Tibial artery (tissue), 4 donors: ENCODE data around the gene TATDN2.

ENCODE experiments used
- DNase-seq, 2 donors: peaks; one replicate each; pipeline ENCODE4 v3.0.0-alpha.2; 2019
- H3K27ac ChIP-seq, 2 donors: fragments of 200-600 bp; sonication (generic) in 1 of 2; 1 replicate in 1 of 2; 2 replicates in 1 of 2; pipeline ENCODE4 v1.5.1; 2018 to 2019; ENCODE audit warnings: mild to moderate bottlenecking in 1 of 2
- H3K27me3 ChIP-seq, 2 donors: fragments of 200-600 bp; sonication (generic) in 1 of 2; one replicate each; pipeline versions ENCODE4 v1.5.1 to v1.6.0; 2016 to 2019
- H3K36me3 ChIP-seq, 3 donors: fragments of 200-600 bp; sonication (generic) in 2 of 3; one replicate each; pipeline ENCODE4 v1.5.1; 2016 to 2019; ENCODE audit warnings: mild to moderate bottlenecking in 2 of 3
- H3K4me1 ChIP-seq, 4 donors: fragments of 200-600 bp; sonication (generic) in 2 of 4; 1 replicate in 3 of 4; 2 replicates in 1 of 4; pipeline ENCODE4 v1.5.1; 2016 to 2019
- H3K4me3 ChIP-seq, 2 donors: fragments of 200-600 bp; sonication (generic) in 1 of 2; 1 replicate in 1 of 2; 2 replicates in 1 of 2; pipeline ENCODE4 v1.5.1; 2018 to 2019; ENCODE audit warnings: mild to moderate bottlenecking in 2 of 2
- H3K9me3 ChIP-seq, 3 donors: fragments of 200-600 bp; sonication (generic) in 1 of 3; one replicate each; pipeline ENCODE4 v1.5.1; 2016 to 2019
- intact Hi-C: fragments of 100-400 bp; cut with DNase I; formaldehyde crosslinking; loops from one replicate; pipeline ENCODE4 v1.15.0; 2023; ENCODE audit warnings: low total_unique reads
- TF ChIP-seq, protein P1 (sequence below), 2 experiments: fragments of 200-600 bp in 1 of 2; fragments of 450-650 bp in 1 of 2; IDR thresholded peaks; one replicate each; pipeline ENCODE4 v1.5.1; 2017 to 2019; ENCODE audit warnings: antibody characterized with exemption in 2 of 2, mild to moderate bottlenecking in 1 of 2, moderate library complexity in 1 of 2

TATDN2 gene

DNA sequence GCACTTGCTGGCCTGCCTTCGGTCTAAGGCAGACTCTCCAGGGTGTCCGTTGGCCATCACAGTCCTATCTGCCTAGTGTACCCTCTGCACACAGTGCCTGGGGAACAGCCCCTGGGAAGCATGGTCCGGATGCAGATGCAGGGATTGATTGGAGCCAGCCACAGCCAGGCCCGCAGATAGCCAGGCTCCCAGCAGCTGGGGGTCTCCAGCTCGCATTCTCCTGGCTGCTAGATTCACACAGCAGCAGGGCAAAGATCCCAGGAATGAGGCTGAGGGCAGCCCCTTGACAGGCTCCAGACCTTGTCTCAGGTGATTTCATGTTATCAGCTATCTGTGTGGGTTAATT lies 42.1 kb upstream of the TATDN2 start:
- H3K27ac ChIP-seq: peak overlapping the region; percentile 75 to 86
- DNase-seq: no peak
- peaks cover 0 to 31% (median 23%) of the 10 kb centered on the region in 4 donors for H3K4me1 ChIP-seq
- H3K9me3 ChIP-seq: no peaks in the 10 kb centered on the region
- no peak overlapping the region for H3K4me3 ChIP-seq
- intact Hi-C loops: no loop called here
- TF ChIP-seq, protein P1, sequence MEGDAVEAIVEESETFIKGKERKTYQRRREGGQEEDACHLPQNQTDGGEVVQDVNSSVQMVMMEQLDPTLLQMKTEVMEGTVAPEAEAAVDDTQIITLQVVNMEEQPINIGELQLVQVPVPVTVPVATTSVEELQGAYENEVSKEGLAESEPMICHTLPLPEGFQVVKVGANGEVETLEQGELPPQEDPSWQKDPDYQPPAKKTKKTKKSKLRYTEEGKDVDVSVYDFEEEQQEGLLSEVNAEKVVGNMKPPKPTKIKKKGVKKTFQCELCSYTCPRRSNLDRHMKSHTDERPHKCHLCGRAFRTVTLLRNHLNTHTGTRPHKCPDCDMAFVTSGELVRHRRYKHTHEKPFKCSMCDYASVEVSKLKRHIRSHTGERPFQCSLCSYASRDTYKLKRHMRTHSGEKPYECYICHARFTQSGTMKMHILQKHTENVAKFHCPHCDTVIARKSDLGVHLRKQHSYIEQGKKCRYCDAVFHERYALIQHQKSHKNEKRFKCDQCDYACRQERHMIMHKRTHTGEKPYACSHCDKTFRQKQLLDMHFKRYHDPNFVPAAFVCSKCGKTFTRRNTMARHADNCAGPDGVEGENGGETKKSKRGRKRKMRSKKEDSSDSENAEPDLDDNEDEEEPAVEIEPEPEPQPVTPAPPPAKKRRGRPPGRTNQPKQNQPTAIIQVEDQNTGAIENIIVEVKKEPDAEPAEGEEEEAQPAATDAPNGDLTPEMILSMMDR (IDR thresholded peaks at IDR 0.05): no peak
- H3K36me3 ChIP-seq: peaks cover 0 to 13% (median 0%) of the 10 kb centered on the region in 3 donors
- no peaks in the 10 kb centered on the region for H3K27me3 ChIP-seq

DNA sequence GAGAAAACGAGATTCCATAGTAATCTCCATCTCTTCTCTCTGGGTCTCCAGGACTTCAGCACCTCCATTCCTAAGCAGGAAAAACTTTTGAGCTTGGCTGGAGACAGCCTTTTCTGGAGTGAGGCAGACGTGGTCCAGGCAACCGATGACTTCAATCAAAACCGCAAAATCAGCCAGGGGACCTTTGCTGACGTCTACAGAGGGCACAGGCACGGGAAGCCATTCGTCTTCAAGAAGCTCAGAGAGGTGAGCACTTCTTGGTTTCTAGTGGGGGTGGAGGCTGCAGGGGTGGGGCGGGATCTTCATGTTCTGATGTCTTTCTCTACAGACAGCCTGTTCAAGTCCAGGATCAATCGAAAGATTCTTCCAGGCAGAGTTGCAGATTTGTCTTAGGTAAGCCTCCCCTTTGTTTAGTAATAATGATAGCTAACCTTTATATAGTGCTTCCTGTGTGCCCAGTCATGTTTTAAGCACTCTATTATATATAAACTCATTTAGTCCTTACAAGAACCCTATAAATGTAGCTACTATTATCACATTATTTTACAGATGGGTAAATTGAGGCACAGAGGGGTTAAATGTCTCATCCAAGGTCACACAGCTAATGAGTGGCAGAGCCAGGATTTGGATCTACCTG lies 35.0 kb upstream of the TATDN2 start:
- Histone ChIP-seq H3K4me1 (no peaks in the 10 kb centered on the region), H3K27ac (no peak overlapping the region), H3K36me3 (peaks cover 0 to 41% (median 25%) of the 10 kb centered on the region in 3 donors), H3K9me3 (no peaks in the 10 kb centered on the region), H3K27me3 (no peaks in the 10 kb centered on the region), H3K4me3 (no peak overlapping the region)
- TF ChIP-seq, protein P1 (IDR thresholded peaks at IDR 0.05): no peak
- DNase-seq: no peak
- intact Hi-C loops: no loop called here

DNA sequence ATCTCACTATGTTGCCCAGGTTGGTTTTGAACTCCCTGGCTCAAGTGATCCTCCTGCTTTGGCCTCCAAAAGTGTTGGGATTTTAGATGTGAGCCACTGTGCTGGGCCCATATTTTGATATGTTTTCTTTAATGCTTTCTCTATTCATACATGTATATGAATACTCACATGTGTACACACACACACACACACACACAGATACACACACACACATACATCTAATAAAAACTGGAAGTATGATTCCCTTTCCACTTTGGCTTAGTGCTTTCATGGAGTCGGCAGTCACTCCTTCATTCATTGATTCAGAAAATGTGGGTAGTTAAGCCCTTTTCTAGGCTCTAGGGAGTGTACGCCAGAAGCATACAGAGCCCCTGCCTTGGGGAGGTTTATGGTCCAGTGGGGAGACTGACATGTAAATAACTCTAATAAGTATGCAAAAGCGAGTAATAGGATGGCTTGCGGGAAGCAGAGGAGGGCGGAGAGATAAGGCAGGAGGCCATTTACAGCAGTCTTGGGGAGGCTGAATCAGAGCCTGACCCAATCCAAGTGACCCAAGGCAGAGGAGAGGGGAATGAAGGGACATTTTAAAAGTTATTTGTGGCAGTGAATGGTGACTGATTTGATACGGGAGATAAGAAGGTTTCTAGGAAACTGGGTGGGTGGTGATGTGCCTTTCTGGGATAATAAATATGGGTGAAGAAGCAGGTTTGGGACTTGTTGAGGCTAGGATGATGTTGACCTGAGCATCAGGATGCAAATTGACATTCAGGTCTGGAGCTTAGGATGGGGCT lies 32.5 kb upstream of the TATDN2 start:
- H3K27ac ChIP-seq: no peak overlapping the region
- H3K4me1 ChIP-seq: no peaks in the 10 kb centered on the region
- no peak for DNase-seq
- H3K36me3 ChIP-seq: peaks cover 0 to 48% (median 31%) of the 10 kb centered on the region in 3 donors
- TF ChIP-seq, protein P1 (IDR thresholded peaks at IDR 0.05): no peak
- H3K4me3 ChIP-seq: no peak overlapping the region
- H3K27me3 ChIP-seq: no peaks in the 10 kb centered on the region
- intact Hi-C loops: no loop called here
- no peaks in the 10 kb centered on the region for H3K9me3 ChIP-seq

DNA sequence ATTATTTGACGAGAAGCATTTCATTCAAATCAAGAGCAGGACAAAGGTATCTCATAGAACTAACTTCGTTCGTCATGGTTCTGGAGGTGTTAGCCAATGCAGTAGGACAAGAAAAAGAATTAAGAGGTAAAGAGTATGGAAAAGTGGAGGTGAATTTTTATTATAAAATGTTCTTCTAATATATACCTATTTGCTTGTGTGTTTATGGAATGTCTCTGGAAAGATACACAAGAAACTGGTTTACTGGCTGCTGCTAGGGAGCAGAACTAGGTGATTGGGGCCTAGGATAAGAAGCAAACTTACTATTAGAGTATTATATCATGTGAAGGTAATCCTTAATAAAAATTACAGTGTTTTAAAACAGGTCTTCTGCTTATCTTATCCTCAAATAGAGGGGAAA lies 30.9 kb upstream of the TATDN2 start:
- Histone ChIP-seq H3K9me3 (no peaks in the 10 kb centered on the region), H3K4me1 (no peaks in the 10 kb centered on the region), H3K27me3 (no peaks in the 10 kb centered on the region), H3K4me3 (no peak overlapping the region), H3K36me3 (peaks cover 0 to 59% (median 31%) of the 10 kb centered on the region in 3 donors), H3K27ac (no peak overlapping the region)
- intact Hi-C loops: no loop called here
- TF ChIP-seq, protein P1 (IDR thresholded peaks at IDR 0.05): no peak
- DNase-seq: no peak

DNA sequence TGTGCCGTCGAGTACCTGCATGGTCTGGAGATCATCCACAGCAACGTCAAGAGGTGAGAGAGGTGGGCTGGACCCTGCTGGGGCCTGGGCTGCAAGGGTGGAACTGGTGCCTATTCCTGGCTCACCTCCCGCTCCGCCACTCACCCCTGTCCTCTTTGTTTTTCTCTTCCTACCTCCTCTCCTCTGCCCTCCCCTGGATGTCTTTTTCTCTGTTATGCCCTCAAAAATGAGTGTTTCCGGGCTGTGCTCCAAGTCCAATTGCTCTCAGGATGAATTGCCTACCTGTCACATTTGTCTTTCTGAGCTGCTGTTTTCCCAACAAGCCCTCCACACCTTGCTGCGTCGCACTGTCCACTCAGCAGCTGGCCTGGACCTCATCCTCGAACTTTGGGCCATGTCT lies 28.5 kb upstream of the TATDN2 start:
- TF ChIP-seq, protein P1 (IDR thresholded peaks at IDR 0.05): no peak
- intact Hi-C loops: loop anchor here (10.0 kb wide), 1 partner anchor 265 kb away; the partner anchor contains the start of gene PRRT3
- Histone ChIP-seq H3K27me3 (no peaks in the 10 kb centered on the region), H3K4me1 (peaks cover 0 to 3% (median under 1%) of the 10 kb centered on the region in 4 donors), H3K36me3 (peaks cover 0 to 61% (median 24%) of the 10 kb centered on the region in 3 donors), H3K27ac (no peak overlapping the region), H3K9me3 (no peaks in the 10 kb centered on the region), H3K4me3 (no peak overlapping the region)
- no peak for DNase-seq
